Sigmoid colon (tissue), 7 donors: ENCODE data around the gene LUZP2. TPM values are rescaled to one million over a fixed set of nuclear protein-coding genes. Genes with fewer than 3 reads are reported as not detected.

Experiments used
- DNase-seq: peaks from one replicate; pipeline ENCODE4 v3.0.0-alpha.2; 2019
- H3K27ac ChIP-seq, 4 donors: fragments of 200-600 bp; sonication (generic); one replicate each; pipeline ENCODE4 v1.5.1; 2016 to 2019; ENCODE audit warnings: mild to moderate bottlenecking in 1 of 4
- H3K27me3 ChIP-seq, 3 donors: fragments of 200-600 bp; sonication (generic); one replicate each; pipeline ENCODE4 v1.5.1; 2019; ENCODE audit warnings: mild to moderate bottlenecking in 1 of 3
- H3K36me3 ChIP-seq, 4 donors: fragments of 200-600 bp; sonication (generic); one replicate each; pipeline ENCODE4 v1.5.1; 2016 to 2019
- H3K4me1 ChIP-seq, 4 donors: fragments of 200-600 bp; sonication (generic); one replicate each; pipeline ENCODE4 v1.5.1; 2017 to 2019
- H3K4me3 ChIP-seq, 4 donors: fragments of 200-600 bp; sonication (generic); one replicate each; pipeline ENCODE4 v1.5.1; 2017 to 2019; ENCODE audit warnings: mild to moderate bottlenecking in 2 of 4, moderate library complexity in 1 of 4
- H3K9me3 ChIP-seq, 4 donors: fragments of 200-600 bp in 3 of 4; sonication (generic) in 3 of 4; one replicate each; pipeline versions ENCODE4 v1.5.1 to v1.6.1; 2013 to 2019
- EP300 ChIP-seq, 4 donors: sonication (generic); formaldehyde crosslinking; IDR thresholded peaks; one replicate each; pipeline ENCODE4 v1.6.1; 2017; ENCODE audit warnings: antibody characterized with exemption in 4 of 4
- POLR2A ChIP-seq, 2 donors: fragments of 450-650 bp; IDR thresholded peaks; one replicate each; pipeline ENCODE4 v1.6.1; 2016; ENCODE audit warnings: antibody characterized with exemption in 2 of 2, mild to moderate bottlenecking in 2 of 2, moderate library complexity in 2 of 2
- POLR2AphosphoS5 ChIP-seq, 4 donors: sonication (generic); formaldehyde crosslinking; IDR thresholded peaks; one replicate each; pipeline ENCODE4 v1.6.1; 2017; ENCODE audit warnings: antibody characterized with exemption in 4 of 4
- WGBS, 2 donors: extraction: QIAGEN DNeasy Blood & Tissue Kit; methylation state at CpG; one replicate each; pipeline ENCODE4 v1.1.7; 2013; 5-methylcytosine and 5-hydroxymethylcytosine counted together
- intact Hi-C: fragments of 100-400 bp; cut with DNase I; formaldehyde crosslinking; loops from one replicate; pipeline ENCODE4 v1.15.1; 2023
- polyA plus RNA-seq, 3 donors: library from polyadenylated mRNA; stranded (reverse); fragments of 200-250 nt; gene quantifications; one replicate each; pipeline ENCODE4 v1.2.3, GENCODE V29; 2013
- small RNA-seq, 3 donors: library from RNA; depleted of rRNA; stranded (forward); fragments of <200 nt; gene quantifications; one replicate each; pipeline ENCODE3, GENCODE V24; 2016
- total RNA-seq, 4 donors: library from RNA; depleted of rRNA; stranded (reverse); fragments of >200 nt; gene quantifications; one replicate each; pipeline ENCODE4 v1.1.0, GENCODE V29; 2016
- TF ChIP-seq, protein P1 (sequence below), 4 experiments: fragments of 450-650 bp in 3 of 4; fragments of 200-600 bp in 1 of 4; IDR thresholded peaks; one replicate each; pipeline ENCODE4 v1.5.1; 2016 to 2019; ENCODE audit warnings: antibody characterized with exemption in 4 of 4, mild to moderate bottlenecking in 3 of 4, moderate library complexity in 2 of 4
- donor health status: healthy with polysubstance abuse.
- donor health status: Bipolar disorder and iron deficiency.
- donor health status: healthy.

Gene LUZP2
- total and polyA plus RNA-seq, 7 donors: 0.16 to 2.1 (median 0.83) TPM

GRCh38 chr11:25068451-25068850 lies 571.6 kb downstream of the LUZP2 start:
- H3K4me1 ChIP-seq: no peaks in the 10 kb centered on the region
- intact Hi-C loops: no loop called here
- WGBS, 2 donors: 74 to 86% methylated on average over 4 of the region's 4 CpGs

GRCh38 chr11:25094085-25094802 lies 597.4 kb downstream of the LUZP2 start:
- H3K27ac ChIP-seq: no peak overlapping the region
- intact Hi-C loops: no loop called here
- no peak for DNase-seq
- H3K9me3 ChIP-seq: no peaks in the 10 kb centered on the region
- H3K27me3 ChIP-seq: no peaks in the 10 kb centered on the region
- no peak overlapping the region for H3K4me3 ChIP-seq
- WGBS, 2 donors: 70 to 89% methylated on average over 6 of the region's 6 CpGs
- H3K36me3 ChIP-seq: no peaks in the 10 kb centered on the region
- no peaks in the 10 kb centered on the region for H3K4me1 ChIP-seq
- TF ChIP-seq, protein P1, sequence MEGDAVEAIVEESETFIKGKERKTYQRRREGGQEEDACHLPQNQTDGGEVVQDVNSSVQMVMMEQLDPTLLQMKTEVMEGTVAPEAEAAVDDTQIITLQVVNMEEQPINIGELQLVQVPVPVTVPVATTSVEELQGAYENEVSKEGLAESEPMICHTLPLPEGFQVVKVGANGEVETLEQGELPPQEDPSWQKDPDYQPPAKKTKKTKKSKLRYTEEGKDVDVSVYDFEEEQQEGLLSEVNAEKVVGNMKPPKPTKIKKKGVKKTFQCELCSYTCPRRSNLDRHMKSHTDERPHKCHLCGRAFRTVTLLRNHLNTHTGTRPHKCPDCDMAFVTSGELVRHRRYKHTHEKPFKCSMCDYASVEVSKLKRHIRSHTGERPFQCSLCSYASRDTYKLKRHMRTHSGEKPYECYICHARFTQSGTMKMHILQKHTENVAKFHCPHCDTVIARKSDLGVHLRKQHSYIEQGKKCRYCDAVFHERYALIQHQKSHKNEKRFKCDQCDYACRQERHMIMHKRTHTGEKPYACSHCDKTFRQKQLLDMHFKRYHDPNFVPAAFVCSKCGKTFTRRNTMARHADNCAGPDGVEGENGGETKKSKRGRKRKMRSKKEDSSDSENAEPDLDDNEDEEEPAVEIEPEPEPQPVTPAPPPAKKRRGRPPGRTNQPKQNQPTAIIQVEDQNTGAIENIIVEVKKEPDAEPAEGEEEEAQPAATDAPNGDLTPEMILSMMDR (IDR thresholded peaks at IDR 0.05): no peak
- no peak for TF ChIP-seq POLR2A (IDR thresholded peaks at IDR 0.05)
- no peak for TF ChIP-seq POLR2AphosphoS5 (IDR thresholded peaks at IDR 0.05)
- TF ChIP-seq EP300 (IDR thresholded peaks at IDR 0.05): no peak

More at GRCh38 chr11:25068451-25068850, 571.6 kb downstream of the LUZP2 start:
- Histone ChIP-seq H3K27ac (no peak overlapping the region), H3K27me3 (no peaks in the 10 kb centered on the region), H3K9me3 (no peaks in the 10 kb centered on the region), H3K4me3 (no peak overlapping the region), H3K36me3 (no peaks in the 10 kb centered on the region)
- DNase-seq: no peak
- no peak for TF ChIP-seq POLR2A (IDR thresholded peaks at IDR 0.05)
- TF ChIP-seq, protein P1 (IDR thresholded peaks at IDR 0.05): no peak
- no peak for TF ChIP-seq EP300 (IDR thresholded peaks at IDR 0.05)
- TF ChIP-seq POLR2AphosphoS5 (IDR thresholded peaks at IDR 0.05): no peak

DNA sequence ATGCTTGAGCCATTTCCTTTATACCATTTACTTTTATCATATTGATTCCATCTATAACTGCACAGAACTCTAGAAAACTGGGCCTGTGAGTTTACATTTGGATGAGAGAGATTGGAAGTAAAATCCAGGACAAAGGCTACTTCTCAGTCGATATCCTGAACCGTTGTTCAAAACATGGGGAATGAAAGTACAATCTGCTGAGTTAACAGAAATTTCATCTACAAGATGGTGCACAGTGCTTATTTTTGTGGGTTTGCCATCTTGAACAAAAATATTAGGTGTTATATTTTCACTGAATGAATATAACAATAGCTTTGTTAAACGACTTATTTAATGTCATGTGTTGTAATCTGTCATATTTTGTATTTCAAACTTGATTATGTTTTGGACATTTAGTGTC lies 622.6 kb downstream of the LUZP2 start:
- Histone ChIP-seq H3K9me3 (no peaks in the 10 kb centered on the region), H3K27me3 (no peaks in the 10 kb centered on the region), H3K27ac (no peak overlapping the region), H3K4me3 (no peak overlapping the region), H3K4me1 (no peaks in the 10 kb centered on the region), H3K36me3 (no peaks in the 10 kb centered on the region)
- 78 to 89% methylated on average over 3 of the region's 3 CpGs for WGBS, 2 donors
- no peak for DNase-seq
- TF ChIP-seq EP300 (IDR thresholded peaks at IDR 0.05) (no peak), POLR2AphosphoS5 (IDR thresholded peaks at IDR 0.05) (no peak), POLR2A (IDR thresholded peaks at IDR 0.05) (no peak)
- TF ChIP-seq, protein P1 (IDR thresholded peaks at IDR 0.05): no peak
- intact Hi-C loops: no loop called here

Small RNA genes lying within 50 kb of the gene (small RNA-seq; reads per million reads assigned to genes)
- gene RF00019: 0 reads per million in 3 donors
